ENCODE results near the gene FCGR2B. TPM values are rescaled to one million over a fixed set of nuclear protein-coding genes. Genes with fewer than 3 reads are reported as not detected.

Gene FCGR2B
- total and polyA plus RNA-seq, 2 experiments from 2014 or later = not detected

DNA sequence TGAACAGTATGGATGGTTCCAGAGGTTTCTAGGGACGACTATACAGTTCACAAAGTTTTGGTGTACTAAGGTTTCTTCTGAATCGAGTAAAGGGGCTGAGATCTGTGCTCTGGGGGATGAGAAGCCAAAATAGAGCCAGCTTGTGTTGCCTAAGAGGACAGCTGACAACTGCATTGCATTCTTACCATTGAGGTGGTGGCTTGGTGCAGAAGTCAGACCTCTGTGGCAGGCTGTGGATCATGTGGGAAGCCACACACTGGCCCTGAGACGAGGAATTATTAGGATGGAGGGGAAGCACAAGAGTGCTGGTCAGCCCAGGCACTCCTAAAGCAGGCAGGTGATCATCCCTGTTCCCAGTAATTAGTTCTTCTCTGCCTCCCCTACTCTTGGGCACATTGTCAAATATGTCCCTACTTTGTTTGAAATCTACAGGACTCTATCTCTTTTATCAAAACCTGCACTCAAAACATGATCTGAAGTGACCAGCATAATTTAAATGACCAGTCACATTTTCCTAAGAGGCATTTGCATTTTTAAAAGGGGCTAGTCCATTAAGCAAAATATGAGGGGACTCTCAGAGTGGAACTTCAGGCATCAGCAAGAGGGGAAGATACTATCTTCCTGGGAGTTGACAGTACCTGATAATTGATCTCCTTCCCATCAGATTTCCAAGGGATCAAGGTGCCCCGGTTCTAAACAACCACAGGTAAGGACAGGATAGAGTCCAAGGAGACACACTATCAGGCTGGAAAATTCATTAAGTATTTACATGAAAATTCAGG, 58.2 kb downstream of the FCGR2B start, which contains the start of gene FCRLB:
TSS of gene FCRLB (plus strand) at position 589 of the 782 bp plus-strand sequence. CDS start 1,129 bp downstream, outside the sequence.
- no peaks in the 10 kb centered on the region for H3K79me2 ChIP-seq (replicated peaks; ENCODE audit: insufficient read depth)
- 0 out of 2 replicates have a peak, but pooled peaks cover 2% of the 10 kb centered on the region for H3K9me2 ChIP-seq (ENCODE audit: insufficient read depth)
- Mint-ChIP-seq H3K27me3 (ENCODE audit: insufficient read depth, low read depth, poor library complexity) (peaks cover 30% of the 10 kb centered on the region), H3K4me1 (peaks cover 6% of the 10 kb centered on the region; the same call in 2 of the 3 replicates), H3K27ac (no peak within 1 kb of the TSS), H3K36me3 (ENCODE audit: low read depth) (no peaks in the 10 kb centered on the region), H3K9me3 (no peaks in the 10 kb centered on the region; the same call in 2 of the 3 replicates), H3K4me3 (no peak within 1 kb of the TSS)
- ATAC-seq = no peak
- H3K36me3 ChIP-seq (ENCODE audit: insufficient read depth) = no peaks in the 10 kb centered on the region
- TF ChIP-seq CREB1 (CRISPR knock-in tag; IDR thresholded peaks at IDR 0.05; ENCODE audit: low read depth) (no peak), EZH2 (IDR thresholded peaks at IDR 0.05; ENCODE audit: low read depth, unreplicated experiment) (no peak), ZNF331 (CRISPR knock-in tag; IDR thresholded peaks at IDR 0.05; ENCODE audit: low read depth) (no peak)
- TF ChIP-seq, protein P1, sequence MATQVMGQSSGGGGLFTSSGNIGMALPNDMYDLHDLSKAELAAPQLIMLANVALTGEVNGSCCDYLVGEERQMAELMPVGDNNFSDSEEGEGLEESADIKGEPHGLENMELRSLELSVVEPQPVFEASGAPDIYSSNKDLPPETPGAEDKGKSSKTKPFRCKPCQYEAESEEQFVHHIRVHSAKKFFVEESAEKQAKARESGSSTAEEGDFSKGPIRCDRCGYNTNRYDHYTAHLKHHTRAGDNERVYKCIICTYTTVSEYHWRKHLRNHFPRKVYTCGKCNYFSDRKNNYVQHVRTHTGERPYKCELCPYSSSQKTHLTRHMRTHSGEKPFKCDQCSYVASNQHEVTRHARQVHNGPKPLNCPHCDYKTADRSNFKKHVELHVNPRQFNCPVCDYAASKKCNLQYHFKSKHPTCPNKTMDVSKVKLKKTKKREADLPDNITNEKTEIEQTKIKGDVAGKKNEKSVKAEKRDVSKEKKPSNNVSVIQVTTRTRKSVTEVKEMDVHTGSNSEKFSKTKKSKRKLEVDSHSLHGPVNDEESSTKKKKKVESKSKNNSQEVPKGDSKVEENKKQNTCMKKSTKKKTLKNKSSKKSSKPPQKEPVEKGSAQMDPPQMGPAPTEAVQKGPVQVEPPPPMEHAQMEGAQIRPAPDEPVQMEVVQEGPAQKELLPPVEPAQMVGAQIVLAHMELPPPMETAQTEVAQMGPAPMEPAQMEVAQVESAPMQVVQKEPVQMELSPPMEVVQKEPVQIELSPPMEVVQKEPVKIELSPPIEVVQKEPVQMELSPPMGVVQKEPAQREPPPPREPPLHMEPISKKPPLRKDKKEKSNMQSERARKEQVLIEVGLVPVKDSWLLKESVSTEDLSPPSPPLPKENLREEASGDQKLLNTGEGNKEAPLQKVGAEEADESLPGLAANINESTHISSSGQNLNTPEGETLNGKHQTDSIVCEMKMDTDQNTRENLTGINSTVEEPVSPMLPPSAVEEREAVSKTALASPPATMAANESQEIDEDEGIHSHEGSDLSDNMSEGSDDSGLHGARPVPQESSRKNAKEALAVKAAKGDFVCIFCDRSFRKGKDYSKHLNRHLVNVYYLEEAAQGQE (IDR thresholded peaks at IDR 0.05; ENCODE audit: unreplicated experiment) = no peak
- no peak within 1 kb of the TSS for H3K4me2 ChIP-seq
- no peak within 1 kb of the TSS for H3K27ac ChIP-seq (ENCODE audit: low read depth)
- no peaks in the 10 kb centered on the region for H4K20me1 ChIP-seq (replicated peaks; ENCODE audit: insufficient read depth)
- no peak for DNase-seq (ENCODE audit: low spot score)
- H3K4me3 ChIP-seq = no peak within 1 kb of the TSS
- H2AFZ ChIP-seq = no peak within 1 kb of the TSS
- H3K4me1 ChIP-seq (ENCODE audit: insufficient read depth) = no peaks in the 10 kb centered on the region; the same call in 1 of the 2 replicates
- no peaks in the 10 kb centered on the region for H3F3A ChIP-seq (replicated peaks; ENCODE audit: low read depth)
- H3K27me3 ChIP-seq (ENCODE audit: insufficient read depth) = peaks cover 34% of the 10 kb centered on the region

DNA sequence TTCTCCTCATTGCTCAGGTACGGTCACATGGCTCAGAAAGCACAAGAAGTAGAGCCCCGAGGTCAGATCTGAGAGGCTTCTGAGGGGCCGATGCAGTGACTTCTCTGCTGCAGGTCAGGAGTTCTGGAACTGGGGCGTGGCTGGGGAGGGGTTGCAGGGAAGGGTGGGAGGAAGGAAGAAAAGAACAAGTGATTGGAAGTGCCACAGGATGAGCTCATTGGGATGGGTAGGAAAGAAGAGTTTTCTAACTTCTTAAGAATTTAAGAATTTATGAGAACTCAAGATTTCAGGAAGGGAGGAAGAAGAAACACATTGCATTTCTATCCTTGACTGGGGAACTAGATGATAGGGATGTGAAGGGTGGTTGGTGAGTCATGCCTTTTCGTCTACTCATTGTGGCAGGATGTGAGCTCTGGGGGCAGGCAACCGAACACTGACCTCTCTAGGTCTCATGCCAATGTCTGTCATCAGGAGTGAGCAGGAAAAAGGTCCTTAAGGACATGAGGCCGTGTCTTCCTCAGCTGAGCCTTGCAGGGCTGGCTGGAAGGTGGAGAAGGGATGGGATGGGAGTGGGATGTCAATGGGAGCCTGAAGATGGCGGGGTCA, 58.9 kb downstream of the FCGR2B start:
- no peak overlapping the region for H3K4me2 ChIP-seq
- no peaks in the 10 kb centered on the region for H3F3A ChIP-seq (replicated peaks; ENCODE audit: low read depth)
- H3K9me2 ChIP-seq (ENCODE audit: insufficient read depth) = 0 out of 2 replicates have a peak, but pooled peaks cover 2% of the 10 kb centered on the region
- no peaks in the 10 kb centered on the region for H4K20me1 ChIP-seq (replicated peaks; ENCODE audit: insufficient read depth)
- Mint-ChIP-seq H3K27me3 (ENCODE audit: insufficient read depth, low read depth, poor library complexity) (peaks cover 34% of the 10 kb centered on the region), H3K4me3 (no peak overlapping the region), H3K4me1 (peaks cover 6% of the 10 kb centered on the region; the same call in 2 of the 3 replicates), H3K27ac (no peak overlapping the region), H3K9me3 (no peaks in the 10 kb centered on the region; the same call in 2 of the 3 replicates), H3K36me3 (ENCODE audit: low read depth) (no peaks in the 10 kb centered on the region)
- H3K4me1 ChIP-seq (ENCODE audit: insufficient read depth) = no peaks in the 10 kb centered on the region; the same call in 1 of the 2 replicates
- peaks cover 39% of the 10 kb centered on the region for H3K27me3 ChIP-seq (ENCODE audit: insufficient read depth)
- H3K36me3 ChIP-seq (ENCODE audit: insufficient read depth) = no peaks in the 10 kb centered on the region
- ATAC-seq (no peak), DNase-seq (ENCODE audit: low spot score) (no peak)
- H3K79me2 ChIP-seq (replicated peaks; ENCODE audit: insufficient read depth) = no peaks in the 10 kb centered on the region
- H2AFZ ChIP-seq = no peak overlapping the region
- no peak overlapping the region for H3K4me3 ChIP-seq
- no peak overlapping the region for H3K27ac ChIP-seq (ENCODE audit: low read depth)
- no peak for TF ChIP-seq NANOG (IDR thresholded peaks at IDR 0.05; ENCODE audit: borderline replicate concordance)
- TF ChIP-seq ZNF114 (CRISPR knock-in tag; IDR thresholded peaks at IDR 0.05) = no peak
- TF ChIP-seq ZNF331 (CRISPR knock-in tag; IDR thresholded peaks at IDR 0.05; ENCODE audit: low read depth) = no peak
- TF ChIP-seq, protein P1 (IDR thresholded peaks at IDR 0.05; ENCODE audit: unreplicated experiment) = no peak
- TF ChIP-seq STAT1 (IDR thresholded peaks at IDR 0.05; ENCODE audit: unreplicated experiment) = no peak
- TF ChIP-seq, protein P2, sequence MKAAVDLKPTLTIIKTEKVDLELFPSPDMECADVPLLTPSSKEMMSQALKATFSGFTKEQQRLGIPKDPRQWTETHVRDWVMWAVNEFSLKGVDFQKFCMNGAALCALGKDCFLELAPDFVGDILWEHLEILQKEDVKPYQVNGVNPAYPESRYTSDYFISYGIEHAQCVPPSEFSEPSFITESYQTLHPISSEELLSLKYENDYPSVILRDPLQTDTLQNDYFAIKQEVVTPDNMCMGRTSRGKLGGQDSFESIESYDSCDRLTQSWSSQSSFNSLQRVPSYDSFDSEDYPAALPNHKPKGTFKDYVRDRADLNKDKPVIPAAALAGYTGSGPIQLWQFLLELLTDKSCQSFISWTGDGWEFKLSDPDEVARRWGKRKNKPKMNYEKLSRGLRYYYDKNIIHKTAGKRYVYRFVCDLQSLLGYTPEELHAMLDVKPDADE (IDR thresholded peaks at IDR 0.05) = no peak
- TF ChIP-seq, protein P3, sequence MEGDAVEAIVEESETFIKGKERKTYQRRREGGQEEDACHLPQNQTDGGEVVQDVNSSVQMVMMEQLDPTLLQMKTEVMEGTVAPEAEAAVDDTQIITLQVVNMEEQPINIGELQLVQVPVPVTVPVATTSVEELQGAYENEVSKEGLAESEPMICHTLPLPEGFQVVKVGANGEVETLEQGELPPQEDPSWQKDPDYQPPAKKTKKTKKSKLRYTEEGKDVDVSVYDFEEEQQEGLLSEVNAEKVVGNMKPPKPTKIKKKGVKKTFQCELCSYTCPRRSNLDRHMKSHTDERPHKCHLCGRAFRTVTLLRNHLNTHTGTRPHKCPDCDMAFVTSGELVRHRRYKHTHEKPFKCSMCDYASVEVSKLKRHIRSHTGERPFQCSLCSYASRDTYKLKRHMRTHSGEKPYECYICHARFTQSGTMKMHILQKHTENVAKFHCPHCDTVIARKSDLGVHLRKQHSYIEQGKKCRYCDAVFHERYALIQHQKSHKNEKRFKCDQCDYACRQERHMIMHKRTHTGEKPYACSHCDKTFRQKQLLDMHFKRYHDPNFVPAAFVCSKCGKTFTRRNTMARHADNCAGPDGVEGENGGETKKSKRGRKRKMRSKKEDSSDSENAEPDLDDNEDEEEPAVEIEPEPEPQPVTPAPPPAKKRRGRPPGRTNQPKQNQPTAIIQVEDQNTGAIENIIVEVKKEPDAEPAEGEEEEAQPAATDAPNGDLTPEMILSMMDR (conservative IDR thresholded peaks at IDR 0.05; ENCODE audit: low read depth in 2 of 2) = no peak
- no peak for TF ChIP-seq JUNB (IDR thresholded peaks at IDR 0.05; ENCODE audit: unreplicated experiment)
- no peak for TF ChIP-seq EZH2phosphoT487 (IDR thresholded peaks at IDR 0.05; ENCODE audit: unreplicated experiment)
- TF ChIP-seq CREB1 (CRISPR knock-in tag; IDR thresholded peaks at IDR 0.05; ENCODE audit: low read depth) = no peak
